ENCODE results near the gene PROX1. TPM values are rescaled to one million over a fixed set of nuclear protein-coding genes. Genes with fewer than 3 reads are reported as not detected.
A peak's percentile ranks its signal among the peaks of the same experiment; 100 is the strongest.

The PROX1 gene
- total RNA-seq, 1 donor from 2014 or later, result 11.7 TPM

GRCh38 chr1:213972141-213972540 is 15.6 kb upstream of the PROX1 start:
- ATAC-seq (no peak), DNase-seq (no peak)
- H3K36me3 ChIP-seq, result no peaks in the 10 kb centered on the region
- H3K4me3 ChIP-seq, result no peak overlapping the region
- no peak overlapping the region for H3K27ac ChIP-seq
- TF ChIP-seq, protein P1, sequence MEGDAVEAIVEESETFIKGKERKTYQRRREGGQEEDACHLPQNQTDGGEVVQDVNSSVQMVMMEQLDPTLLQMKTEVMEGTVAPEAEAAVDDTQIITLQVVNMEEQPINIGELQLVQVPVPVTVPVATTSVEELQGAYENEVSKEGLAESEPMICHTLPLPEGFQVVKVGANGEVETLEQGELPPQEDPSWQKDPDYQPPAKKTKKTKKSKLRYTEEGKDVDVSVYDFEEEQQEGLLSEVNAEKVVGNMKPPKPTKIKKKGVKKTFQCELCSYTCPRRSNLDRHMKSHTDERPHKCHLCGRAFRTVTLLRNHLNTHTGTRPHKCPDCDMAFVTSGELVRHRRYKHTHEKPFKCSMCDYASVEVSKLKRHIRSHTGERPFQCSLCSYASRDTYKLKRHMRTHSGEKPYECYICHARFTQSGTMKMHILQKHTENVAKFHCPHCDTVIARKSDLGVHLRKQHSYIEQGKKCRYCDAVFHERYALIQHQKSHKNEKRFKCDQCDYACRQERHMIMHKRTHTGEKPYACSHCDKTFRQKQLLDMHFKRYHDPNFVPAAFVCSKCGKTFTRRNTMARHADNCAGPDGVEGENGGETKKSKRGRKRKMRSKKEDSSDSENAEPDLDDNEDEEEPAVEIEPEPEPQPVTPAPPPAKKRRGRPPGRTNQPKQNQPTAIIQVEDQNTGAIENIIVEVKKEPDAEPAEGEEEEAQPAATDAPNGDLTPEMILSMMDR (IDR thresholded peaks at IDR 0.05), result no peak
- H3K9me3 ChIP-seq, result no peaks in the 10 kb centered on the region
- H3K4me1 ChIP-seq, result no peaks in the 10 kb centered on the region
- intact Hi-C loops (cut with DNase I), result no loop called here
- H3K27me3 ChIP-seq (ENCODE audit: low read depth), result peaks cover 3% of the 10 kb centered on the region

- no peak overlapping the region for H3K27ac ChIP-seq
- no peaks in the 10 kb centered on the region for H3K36me3 ChIP-seq
- TF ChIP-seq, protein P1 (IDR thresholded peaks at IDR 0.05), result no peak
- H3K4me3 ChIP-seq, result no peak overlapping the region
- DNase-seq (no peak), ATAC-seq (no peak)
- peaks cover 8% of the 10 kb centered on the region for H3K27me3 ChIP-seq (ENCODE audit: low read depth)
- H3K9me3 ChIP-seq, result no peaks in the 10 kb centered on the region
- intact Hi-C loops (cut with DNase I), result no loop called here
- no peaks in the 10 kb centered on the region for H3K4me1 ChIP-seq
Measured at GRCh38 chr1:213973129-213973528, 14.6 kb upstream of the PROX1 start.

- TF ChIP-seq, protein P1 (IDR thresholded peaks at IDR 0.05), result no peak
- H3K4me1 ChIP-seq, result no peaks in the 10 kb centered on the region
- no peak overlapping the region for H3K4me3 ChIP-seq
- ATAC-seq (no peak), DNase-seq (no peak)
- H3K27me3 ChIP-seq (ENCODE audit: low read depth), result peaks cover 44% of the 10 kb centered on the region
- no peaks in the 10 kb centered on the region for H3K36me3 ChIP-seq
- intact Hi-C loops (cut with DNase I), result no loop called here
- H3K9me3 ChIP-seq, result no peaks in the 10 kb centered on the region
- H3K27ac ChIP-seq, result no peak overlapping the region
Measured at GRCh38 chr1:213976665-213977485, 10.9 kb upstream of the PROX1 start.

DNA sequence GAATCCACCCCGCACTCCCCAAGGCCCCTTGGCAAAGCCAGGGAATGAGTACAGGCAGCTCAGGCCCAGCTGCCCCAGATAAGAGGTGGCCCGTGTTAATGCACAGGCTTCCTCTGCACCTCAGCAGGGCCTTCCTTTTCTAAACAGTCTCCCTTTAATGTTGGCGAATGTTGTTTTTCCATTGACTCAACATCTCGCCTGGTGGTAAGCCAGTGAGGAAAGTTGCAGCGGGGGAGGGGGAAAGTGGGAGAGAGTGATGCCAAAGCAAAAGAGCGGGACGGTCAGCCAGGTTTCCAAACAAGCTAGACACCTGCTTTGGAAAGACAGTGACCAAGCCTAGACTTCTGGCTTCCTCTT is 10.3 kb upstream of the PROX1 start:
- no peak overlapping the region for H3K4me3 ChIP-seq
- intact Hi-C loops (cut with DNase I), result no loop called here
- no peak for DNase-seq
- H3K27me3 ChIP-seq (ENCODE audit: low read depth), result peaks cover 50% of the 10 kb centered on the region
- TF ChIP-seq, protein P1 (IDR thresholded peaks at IDR 0.05), result no peak
- H3K36me3 ChIP-seq, result no peaks in the 10 kb centered on the region
- no peaks in the 10 kb centered on the region for H3K9me3 ChIP-seq
- H3K27ac ChIP-seq, result no peak overlapping the region
- ATAC-seq, result peak in 1 of 2 donors; percentile 19
- H3K4me1 ChIP-seq, result no peaks in the 10 kb centered on the region

GRCh38 chr1:213977909-213978308 is 9.9 kb upstream of the PROX1 start:
- no peaks in the 10 kb centered on the region for H3K9me3 ChIP-seq
- peaks cover 54% of the 10 kb centered on the region for H3K27me3 ChIP-seq (ENCODE audit: low read depth)
- no peaks in the 10 kb centered on the region for H3K36me3 ChIP-seq
- intact Hi-C loops (cut with DNase I), result no loop called here
- TF ChIP-seq, protein P1 (IDR thresholded peaks at IDR 0.05), result no peak
- H3K27ac ChIP-seq, result no peak overlapping the region
- H3K4me1 ChIP-seq, result peaks cover 1% of the 10 kb centered on the region
- H3K4me3 ChIP-seq, result no peak overlapping the region
- no peak for ATAC-seq
- DNase-seq, result no peak
